Right ventricle myocardium inferior (tissue), 1 donor: ENCODE data around the gene PLEKHD1. TPM values are rescaled to one million over a fixed set of nuclear protein-coding genes. Genes with fewer than 3 reads are reported as not detected.
A peak's percentile ranks its signal among the peaks of the same experiment; 100 is the strongest.

Experiments
- ATAC-seq: fragments of 200-7000 bp; cut with Tn5 transposase; one replicate; pipeline ENCODE4 v1.9.1; 2020; ENCODE audit warnings: mild to moderate bottlenecking, moderate library complexity
- DNase-seq: peaks from one replicate; pipeline ENCODE4 v3.0.0; 2021; ENCODE audit errors: missing footprints
- intact Hi-C: fragments of 100-400 bp; cut with DNase I; formaldehyde crosslinking; loops from one replicate; pipeline ENCODE4 v1.11.0; 2022
- total RNA-seq: library from RNA; stranded (reverse); fragmentation: NEBNext Ultra II Directional; extraction: Animal tissue kit (Norgen Biotek cat#: 25700); gene quantifications from one replicate; pipeline ENCODE4 v1.2.1, GENCODE V29; 2021
- donor health status: DM: no; HTN: yes; CAD: no; lungs with severe emphysema.

The PLEKHD1 gene
- total RNA-seq, 1 donor from 2014 or later: 0.32 TPM

DNA sequence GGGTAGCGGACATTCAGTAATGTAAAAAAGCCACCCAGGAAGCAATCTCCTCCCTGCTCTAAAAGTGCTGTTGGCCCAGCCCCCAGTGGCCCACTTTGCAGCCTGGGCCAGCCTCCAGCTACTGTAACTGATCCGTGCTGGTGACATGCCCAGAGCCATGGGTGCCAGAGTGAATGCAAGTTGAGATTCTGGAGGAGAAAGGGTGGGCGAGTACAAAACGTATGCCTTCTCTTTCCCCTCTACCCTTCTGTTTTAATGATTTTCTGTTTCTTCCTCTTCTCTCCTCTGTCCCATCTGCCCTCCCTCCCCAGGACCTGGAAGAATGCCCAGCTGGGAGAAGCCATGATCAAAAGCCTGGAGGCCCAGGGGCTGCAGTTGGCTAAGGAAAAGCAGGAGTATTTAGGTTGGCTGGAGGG, 16.9 kb downstream of the PLEKHD1 start:
- ATAC-seq (peak; percentile 87), DNase-seq (peak; percentile 82)
- intact Hi-C loops: no loop called here

DNA sequence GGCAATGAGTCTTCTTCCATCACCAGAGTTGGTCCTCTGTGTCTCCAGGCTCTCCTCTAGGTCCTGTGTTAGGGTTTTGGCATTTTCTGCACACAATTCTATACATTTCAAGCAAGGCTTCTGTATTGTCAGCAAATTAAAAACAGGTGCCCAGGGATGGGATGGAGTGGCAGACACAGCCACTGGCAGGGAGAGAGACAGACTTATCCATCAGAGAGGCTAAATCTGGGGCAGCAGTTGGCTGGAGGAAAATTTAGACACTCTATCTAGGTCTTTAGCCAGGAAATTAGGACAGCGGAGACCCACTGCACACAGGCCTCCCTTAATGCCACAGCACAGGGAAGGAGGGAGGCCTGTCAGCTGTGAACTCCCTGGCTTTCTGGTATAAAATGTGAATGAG, 20.2 kb downstream of the PLEKHD1 start:
- ATAC-seq: no peak
- intact Hi-C loops: no loop called here
- no peak for DNase-seq

DNA sequence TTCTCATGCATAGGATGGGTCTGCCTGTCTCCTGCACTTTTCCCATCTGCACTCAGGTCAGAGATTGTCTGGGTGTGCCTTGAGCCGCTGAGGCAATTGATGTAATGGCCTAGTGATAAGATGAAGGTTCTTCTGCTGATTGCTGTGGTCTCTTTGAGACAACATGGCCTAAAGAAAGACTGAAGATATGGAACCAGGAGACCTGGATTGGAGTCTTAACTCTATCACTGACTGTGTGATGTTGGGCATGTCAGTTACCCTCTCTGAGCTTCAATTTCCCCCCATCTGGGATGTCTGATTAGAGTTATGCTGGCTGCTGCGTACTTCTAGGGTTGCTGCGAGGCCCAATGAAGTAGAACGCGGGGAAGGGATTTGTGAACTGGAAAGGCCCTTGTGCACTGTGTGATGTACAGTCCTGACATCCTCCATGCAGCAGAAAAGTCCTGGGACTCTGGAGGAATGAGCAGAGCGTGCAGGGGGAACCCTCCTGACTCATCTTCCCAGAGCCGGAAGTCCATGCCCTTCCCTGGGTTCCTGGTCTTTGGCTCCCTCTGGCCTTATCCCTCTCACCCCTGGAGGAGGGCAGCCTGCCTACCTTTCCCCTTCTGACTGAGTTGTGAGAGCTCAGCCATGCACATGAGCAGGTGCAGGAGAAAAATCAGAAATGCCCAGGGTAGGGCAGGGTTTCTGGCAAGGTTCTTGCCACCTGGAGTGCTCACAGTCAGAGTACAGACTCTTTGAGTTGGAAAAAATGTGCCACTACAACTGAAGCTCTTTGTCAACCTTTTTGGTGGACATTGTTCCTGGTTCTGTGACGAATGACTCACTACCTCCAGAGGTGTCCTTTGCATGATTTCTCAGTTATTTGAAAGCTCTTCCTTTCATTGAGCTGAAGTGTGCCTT, 21.1 kb downstream of the PLEKHD1 start:
- no peak for ATAC-seq
- intact Hi-C loops: no loop called here
- no peak for DNase-seq

DNA sequence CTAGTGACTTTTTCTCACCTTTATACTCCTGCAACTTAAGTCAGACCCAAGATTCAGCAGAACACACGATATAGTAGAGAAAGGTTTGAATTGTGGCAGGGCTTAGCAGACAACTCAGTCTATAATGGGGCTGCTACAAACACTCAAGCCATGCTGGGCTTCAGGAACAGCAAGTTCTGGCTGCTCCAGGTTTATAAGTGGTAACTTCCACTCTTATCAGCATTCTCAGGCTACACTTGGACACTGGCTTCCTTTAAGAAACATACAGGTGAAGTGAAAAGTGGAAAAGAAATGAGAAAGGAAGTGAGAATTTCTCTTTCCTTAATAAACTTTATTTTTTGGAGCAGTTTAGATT, 21.7 kb downstream of the PLEKHD1 start:
- ATAC-seq (no peak), DNase-seq (no peak)
- intact Hi-C loops: no loop called here

DNA sequence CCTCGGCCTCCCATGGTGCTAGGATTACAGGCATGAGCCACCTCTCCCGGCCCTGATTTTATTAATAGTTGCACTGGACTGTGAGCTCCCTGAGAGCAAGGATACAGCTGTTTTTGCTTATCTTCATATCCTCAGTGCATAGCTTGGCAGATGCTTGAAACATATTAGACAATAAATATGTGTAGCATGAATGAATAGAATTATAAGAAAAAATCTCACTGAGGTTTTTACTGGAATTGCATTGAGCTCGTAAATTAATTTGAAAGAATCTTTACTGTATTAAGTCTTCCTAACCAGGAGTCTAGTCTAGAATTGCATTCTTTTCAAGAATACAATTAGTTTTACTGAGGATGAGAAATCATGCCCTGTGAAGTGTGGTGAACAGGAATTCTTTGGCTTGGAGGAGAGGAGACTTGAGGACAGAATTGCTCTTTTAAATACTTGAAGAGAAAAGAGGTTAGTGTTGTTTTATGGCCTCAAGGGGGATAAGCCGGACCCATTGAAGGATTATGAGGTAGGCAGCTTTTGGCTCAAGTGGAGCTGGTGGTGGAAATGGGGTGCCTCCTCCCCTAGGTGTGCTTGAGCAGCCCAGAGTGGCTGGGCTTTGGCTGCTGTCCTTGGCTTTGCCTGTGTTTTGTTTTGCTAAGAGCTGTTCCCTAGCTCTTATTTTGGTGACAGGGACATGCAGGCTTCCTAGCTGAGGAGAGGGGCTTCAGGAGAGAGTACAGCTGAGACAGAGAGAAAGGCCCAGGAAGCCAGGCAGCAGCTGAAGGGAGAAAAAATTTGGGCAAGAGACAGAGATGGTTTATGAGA, 34.0 kb downstream of the PLEKHD1 start:
- DNase-seq (no peak), ATAC-seq (no peak)
- intact Hi-C loops: no loop called here

DNA sequence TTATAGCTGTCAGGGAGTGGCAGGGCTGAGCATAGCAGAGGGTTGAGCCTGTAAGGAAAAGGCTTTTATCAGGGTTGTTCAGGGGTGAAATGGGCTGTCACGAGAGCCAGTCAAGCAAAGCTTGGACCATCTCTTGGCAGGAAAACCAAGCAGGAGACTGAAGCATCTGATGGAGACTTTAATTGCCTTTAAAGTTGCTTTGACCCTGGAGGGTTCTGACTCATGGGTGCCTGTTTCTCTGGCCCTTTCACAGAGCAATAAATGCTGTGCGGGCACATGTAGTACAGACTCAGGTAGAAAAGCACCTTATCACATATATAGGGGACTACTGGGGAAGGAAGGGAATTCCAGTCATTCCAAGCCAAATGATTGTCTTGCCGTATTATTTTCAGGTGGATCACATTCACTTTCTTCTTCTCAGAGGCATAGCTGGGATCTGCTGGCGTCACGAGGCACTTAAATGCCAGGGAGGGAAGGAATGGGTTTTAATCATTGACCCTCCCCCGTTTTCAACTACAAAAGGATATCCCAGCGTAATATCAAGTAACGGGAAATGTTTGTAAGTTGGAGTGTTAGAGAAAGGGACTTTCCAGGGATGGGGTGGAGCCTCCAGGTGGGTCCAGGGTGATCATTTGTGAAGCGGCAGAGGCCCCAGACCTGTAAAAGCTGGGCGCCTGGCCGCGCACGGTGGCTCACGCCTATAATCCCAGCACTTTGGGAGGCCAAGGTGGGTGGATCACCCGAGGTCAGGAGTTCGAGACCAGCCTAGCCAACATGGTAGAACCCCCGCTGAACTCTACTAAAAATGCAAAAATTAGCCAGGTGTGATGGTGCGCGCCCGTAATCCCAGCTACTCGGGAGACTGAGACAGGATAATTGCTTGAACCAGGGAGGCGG, 34.9 kb downstream of the PLEKHD1 start:
- intact Hi-C loops: no loop called here
- DNase-seq (no peak), ATAC-seq (no peak)

DNA sequence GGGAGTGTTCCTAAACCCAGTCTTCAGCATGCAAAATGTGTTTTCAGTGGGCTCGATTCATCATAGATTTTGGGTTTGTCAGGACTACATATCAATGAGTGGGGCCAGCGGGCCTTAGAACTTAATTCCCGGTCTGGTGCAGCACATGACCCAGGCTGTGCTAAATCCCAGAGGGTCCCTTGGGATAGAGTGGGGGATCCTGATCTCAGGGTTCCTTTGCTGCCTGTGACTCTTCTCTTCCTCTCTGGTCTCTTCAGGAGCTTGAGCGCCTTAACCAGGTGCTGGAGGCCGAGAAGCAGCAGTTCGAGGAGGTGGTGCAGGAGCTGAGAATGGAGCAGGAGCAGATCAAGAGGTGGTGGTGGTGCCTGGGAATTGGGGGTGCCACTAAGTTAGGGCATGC, 37.5 kb downstream of the PLEKHD1 start:
- ATAC-seq (no peak), DNase-seq (no peak)
- intact Hi-C loops: no loop called here

DNA sequence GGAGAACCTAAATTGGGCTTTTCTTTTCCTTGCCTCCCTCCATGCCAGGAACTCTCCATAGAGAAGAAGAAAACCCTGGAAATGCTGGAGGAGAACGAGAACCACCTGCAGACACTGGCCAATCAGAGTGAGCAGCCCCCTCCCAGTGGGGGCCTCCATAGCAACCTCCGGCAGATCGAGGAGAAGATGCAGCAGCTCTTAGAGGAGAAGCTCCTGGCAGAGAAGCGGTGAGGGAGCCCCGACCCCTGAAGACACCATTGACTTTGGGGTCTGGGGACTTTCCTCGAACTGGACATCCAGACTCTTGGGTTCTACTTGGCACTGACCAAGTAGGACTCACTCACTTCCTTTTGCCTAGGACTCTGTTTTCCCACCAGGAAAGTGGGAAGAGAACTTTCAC, 41.4 kb downstream of the PLEKHD1 start:
- no peak for ATAC-seq
- DNase-seq: no peak
- intact Hi-C loops: no loop called here

DNA sequence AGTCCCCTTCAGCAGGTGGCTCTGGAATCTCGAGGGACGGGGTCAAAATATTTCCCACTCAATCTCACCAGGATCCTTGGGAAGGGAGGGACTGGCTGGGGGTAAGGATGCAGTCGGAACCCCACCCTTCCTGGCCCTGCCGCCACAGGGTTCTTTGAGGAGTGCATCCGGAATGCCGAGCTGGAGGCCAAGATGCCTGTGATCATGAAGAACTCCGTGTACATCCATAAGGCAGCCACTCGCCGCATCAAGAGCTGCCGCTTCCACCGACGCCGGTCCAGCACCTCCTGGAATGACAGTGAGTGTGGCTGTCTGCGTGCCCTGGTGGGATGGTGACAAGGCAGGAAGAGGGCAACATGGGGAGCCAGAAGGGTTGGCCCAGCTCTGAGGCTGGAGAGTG, 43.1 kb downstream of the PLEKHD1 start:
- DNase-seq (no peak), ATAC-seq (no peak)
- intact Hi-C loops: no loop called here

DNA sequence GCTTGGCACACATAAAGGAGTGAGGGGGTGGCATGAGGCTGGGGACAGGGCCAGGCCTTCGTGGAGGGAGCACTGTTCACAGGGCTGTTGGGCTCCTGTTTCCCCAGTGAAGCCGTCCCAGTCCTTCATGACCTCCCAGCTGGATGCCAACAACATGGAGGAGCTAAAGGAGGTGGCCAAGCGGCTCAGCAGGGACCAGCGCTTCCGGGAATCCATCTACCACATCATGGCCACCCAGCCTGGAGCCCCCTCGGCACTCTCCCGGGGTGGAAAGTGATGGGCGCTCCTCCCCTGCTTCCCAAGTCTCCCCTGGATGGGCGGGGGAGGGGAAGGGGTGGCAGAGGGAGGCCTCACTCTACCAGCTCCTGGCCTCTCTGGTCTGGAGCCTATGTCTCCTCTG, 43.6 kb downstream of the PLEKHD1 start:
- intact Hi-C loops: no loop called here
- no peak for DNase-seq
- ATAC-seq: no peak

DNA sequence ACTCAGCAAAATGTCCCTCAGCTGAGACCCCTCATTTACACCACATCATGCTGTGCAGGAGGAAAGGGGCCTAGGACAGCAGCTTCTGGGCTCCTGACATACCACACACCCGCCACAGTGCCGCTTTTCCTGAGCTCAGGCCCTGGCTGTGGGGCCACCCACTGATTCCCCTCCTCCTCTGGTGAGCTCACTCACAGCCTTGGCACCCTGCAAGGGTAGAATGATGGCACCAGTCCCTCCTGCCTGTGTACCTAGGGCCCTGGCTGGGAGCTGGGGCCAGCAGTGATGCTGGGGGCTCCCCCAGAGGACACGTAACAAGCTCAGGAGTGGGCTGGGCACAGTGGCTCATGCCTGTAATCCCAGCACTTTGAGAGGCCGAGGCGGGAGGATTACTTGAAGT, 44.4 kb downstream of the PLEKHD1 start:
- ATAC-seq (no peak), DNase-seq (no peak)
- intact Hi-C loops: no loop called here

DNA sequence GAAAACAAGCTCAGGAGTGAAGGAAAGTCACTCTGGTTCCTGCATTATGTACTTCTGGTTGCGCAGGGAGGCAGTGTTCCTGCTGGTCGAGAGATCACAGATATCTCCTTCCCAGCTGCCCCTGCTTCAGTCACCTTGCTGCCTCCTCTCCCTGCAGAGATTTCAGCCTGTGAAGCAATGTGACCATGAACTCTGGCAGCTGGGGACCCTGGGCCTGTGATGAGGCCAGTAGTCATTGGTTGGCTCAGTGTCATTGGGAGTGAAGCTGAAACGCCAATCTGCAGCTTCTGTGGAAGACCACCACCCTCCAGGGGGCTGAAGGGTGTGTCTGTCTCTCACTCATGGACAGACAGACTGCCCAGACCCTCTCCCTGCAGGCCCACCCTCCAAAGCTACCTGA, 45.0 kb downstream of the PLEKHD1 start:
- ATAC-seq: no peak
- intact Hi-C loops: no loop called here
- no peak for DNase-seq

DNA sequence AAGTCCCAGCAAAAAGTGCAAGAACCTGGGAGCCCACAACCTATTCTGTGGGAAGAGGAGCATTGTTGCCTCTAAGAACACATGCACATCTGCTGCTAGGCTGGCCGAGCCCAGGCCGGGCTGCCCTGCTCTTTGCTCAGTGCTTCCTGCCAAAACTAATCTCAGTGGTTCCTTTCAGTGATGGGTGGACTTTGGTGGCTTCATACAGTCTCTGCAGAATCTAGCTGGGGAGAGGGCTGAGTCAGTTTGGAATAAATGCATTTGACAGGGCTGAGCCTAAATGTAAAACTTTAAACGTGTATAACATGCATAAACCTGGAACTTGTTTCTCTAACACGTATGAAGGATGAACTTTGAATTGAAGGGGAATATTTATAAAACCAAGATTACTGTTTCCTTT, 45.6 kb downstream of the PLEKHD1 start:
- intact Hi-C loops: no loop called here
- ATAC-seq: no peak
- no peak for DNase-seq

DNA sequence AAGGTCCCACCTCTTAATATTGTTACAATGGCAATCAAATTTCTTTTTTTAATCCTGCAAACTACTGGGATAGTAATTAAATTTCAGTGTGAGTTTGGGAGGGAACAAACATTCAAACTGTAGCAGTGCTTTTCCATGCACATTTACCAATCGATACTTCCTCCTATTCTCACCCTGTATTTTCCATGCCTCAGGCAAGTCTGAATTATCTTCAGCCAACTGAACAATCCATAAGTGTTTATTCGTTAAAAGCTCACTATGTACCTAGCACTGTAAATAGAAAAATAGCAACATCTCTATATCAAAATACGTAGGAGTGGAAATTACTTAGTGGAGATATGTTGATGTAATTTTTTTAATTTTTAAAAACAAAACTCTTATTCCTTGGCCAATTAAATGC, 46.6 kb downstream of the PLEKHD1 start:
- no peak for ATAC-seq
- intact Hi-C loops: no loop called here

DNA sequence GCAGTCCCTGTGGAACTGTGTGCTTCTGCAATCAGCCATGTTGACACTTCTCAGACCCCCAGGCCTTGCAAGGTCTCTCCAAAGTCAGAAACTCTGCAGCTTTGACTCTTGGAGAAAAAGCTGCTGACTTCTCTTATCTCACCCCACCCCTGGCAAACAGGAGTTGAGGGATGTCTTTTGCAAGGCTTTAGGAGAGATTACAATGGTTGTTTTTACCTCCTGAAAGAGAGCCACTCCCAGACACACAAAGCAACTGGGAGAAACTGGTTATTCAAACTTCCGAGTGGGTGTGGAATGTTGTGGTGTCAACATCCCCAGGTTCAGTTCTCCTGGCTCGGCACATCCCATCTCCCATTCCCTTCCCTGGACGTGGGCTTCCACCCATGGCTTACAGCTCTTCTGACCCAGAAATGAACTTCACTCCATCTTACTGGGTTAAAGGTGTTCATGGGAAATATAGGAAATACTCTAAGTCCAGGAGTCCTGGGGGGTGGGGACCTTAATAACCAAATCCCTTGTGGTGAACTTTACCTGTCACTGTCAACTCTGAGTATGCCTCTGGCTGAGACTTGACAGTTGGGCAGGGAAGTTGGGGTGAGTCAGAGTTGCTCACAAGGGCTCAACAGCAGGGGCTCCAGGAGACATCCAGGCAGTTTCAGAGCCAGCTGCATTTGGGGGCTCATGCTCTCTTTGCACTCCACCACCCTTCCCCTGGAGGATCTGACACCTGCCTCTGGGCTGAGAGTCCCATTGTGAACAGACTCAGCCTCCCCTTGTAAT, 48.2 kb downstream of the PLEKHD1 start:
- DNase-seq (no peak), ATAC-seq (no peak)
- intact Hi-C loops: no loop called here

More for the DNA sequence above, 46.6 kb downstream of the PLEKHD1 start:
- DNase-seq: no peak

DNA sequence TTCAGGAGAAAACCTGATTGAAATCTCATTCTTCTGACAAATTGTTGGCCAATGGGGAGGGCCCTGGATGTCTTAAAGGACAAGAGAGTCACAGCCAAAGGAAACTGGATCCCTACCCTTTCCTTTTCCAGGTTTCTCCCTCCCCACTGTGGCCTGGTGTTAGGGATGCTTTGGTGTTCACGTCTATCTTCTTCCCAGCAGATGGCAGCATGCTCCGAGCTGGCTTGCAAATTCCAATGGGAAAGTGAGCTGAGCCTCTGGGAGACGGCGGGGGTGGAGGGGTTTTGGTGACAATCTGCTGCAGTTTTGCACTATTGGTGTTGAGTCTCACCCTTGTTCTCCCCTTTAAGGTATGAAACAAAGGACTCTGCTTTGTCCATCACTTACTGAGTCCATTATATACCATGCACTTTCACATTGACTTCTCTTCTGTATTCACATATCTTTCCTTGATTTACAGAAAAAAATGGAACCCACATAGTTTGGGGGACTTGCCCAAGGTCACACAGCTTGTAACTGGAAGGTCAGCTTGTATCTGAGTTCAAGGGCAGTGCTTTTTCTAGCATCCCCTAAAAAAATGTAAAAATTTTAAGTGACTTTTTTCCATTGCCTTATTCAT, 50.8 kb downstream of the PLEKHD1 start:
- DNase-seq: no peak
- no peak for ATAC-seq
- intact Hi-C loops: loop anchor here (5.0 kb wide), 1 partner anchor 37 kb away; the partner anchor contains the start of gene CCDC177

DNA sequence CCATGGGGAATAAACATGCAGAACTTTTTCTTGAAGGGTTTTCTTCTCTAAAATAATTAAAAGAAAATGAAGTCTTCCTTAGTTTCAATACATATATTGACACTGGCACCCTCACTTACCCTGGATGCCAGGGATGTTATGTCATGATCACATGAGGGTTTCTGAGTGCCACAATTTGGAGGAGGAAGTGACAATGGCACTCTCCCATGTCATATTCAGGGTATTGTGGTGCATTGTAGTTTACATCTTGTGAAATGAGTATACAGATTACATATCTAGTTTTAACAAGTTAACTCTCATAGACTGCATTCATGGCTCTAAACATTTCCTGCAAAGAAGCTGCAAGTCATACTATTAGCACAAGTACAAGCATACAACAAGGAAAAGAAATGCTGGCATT, 52.4 kb downstream of the PLEKHD1 start:
- intact Hi-C loops: loop anchor here (5.0 kb wide), 1 partner anchor 35 kb away; the partner anchor contains the start of gene CCDC177
- ATAC-seq: no peak

DNA sequence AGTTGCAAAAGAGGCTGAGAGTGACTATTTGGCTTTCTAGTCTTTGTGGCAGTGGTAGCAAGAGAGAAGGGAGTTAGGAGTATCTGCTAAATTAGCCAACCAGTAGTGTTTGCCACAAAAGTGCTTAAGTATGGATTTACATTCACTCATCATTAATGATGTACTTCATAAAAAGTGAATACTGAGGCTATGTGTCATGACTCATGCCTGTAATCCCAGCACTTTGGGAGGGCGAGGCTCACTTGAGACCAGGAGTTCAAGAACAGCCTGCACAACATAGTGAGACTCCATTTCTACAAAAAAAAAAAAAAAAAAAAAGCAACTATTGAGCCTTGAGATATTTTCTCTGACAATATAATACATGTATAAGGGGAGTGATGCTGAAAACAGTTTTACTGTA, 53.4 kb downstream of the PLEKHD1 start:
- ATAC-seq (no peak), DNase-seq (no peak)
- intact Hi-C loops: loop anchor here (5.0 kb wide), 1 partner anchor 34 kb away; the partner anchor contains the start of gene CCDC177

More for the DNA sequence above, 52.4 kb downstream of the PLEKHD1 start:
- no peak for DNase-seq
